Memory B cell (primary cell): Measurements from ENCODE around the gene CEP120.
"Not testable (repeated sequence)": the region's sequence is repeated elsewhere in the genome, so short reads cannot be mapped to it uniquely, and the experiment has no call there.

Experiments
- ATAC-seq: fragments of 150-1000 bp; cut with Tn5 transposase; 2 replicates; pipeline ENCODE4 v1.10.0; 2021; ENCODE audit warnings: low read depth, mild to moderate bottlenecking, moderate library complexity
- DNase-seq, 2 donors: peaks; one replicate each; pipeline ENCODE4 v3.0.0; 2022; ENCODE audit warnings: low spot score in 2 of 2
- H3K27ac Mint-ChIP-seq: one replicate; pipeline ENCODE4 v1.8.0; 2022; ENCODE audit warnings: mild to moderate bottlenecking, moderate library complexity, mixed read lengths
- H3K27me3 Mint-ChIP-seq: one replicate; pipeline ENCODE4 v1.8.0; 2022; ENCODE audit warnings: mixed read lengths
- H3K36me3 Mint-ChIP-seq: one replicate; pipeline ENCODE4 v1.8.0; 2022; ENCODE audit warnings: mild to moderate bottlenecking, mixed read lengths
- H3K4me1 Mint-ChIP-seq: one replicate; pipeline ENCODE4 v1.8.0; 2022; ENCODE audit warnings: mixed read lengths
- H3K4me3 Mint-ChIP-seq: one replicate; pipeline ENCODE4 v1.8.0; 2022; ENCODE audit warnings: mild to moderate bottlenecking, moderate library complexity, mixed read lengths
- H3K9me3 Mint-ChIP-seq: one replicate; pipeline ENCODE4 v1.8.0; 2022; ENCODE audit warnings: mixed read lengths

Gene CEP120

DNA sequence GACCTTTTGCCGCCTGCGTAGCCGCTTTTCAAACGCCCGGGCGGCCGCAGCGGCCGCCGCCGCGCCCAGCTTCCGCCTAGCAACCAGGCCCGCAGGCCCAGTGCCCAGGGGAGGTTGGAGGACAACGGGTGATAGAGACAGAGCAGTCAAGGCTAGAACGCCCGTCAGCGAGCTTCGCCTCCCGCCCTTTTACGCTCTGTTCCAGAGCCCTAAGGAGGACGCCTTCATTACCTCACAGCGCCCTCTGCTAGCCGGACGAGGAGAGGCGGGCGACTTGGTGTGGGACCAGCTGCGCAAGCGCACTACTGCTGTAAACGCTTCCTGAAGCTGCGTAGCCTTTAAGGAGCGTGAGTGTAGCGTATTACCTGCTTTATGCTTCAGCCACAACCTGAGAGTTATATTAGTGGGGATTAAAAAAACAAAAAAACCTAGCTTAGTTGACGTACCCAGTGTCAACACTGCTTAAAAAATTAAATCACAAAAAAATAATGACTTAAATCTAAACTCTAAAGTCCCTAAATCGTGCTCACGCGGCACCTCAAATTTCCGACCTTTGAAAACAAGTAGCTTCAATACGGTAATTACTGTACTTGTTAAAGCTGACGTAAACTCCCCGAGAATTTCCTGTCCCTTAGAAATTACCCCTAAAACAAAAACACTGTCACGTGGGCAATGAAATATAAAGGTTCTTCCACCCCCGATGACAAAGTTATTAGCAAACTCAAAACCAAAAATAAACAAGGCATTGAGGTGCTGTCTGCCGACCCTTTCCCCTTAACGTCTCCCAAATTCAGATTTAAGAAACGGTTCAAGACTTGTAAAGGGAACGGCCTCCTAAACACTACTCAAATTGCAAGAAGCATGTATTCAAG lies at the start of gene CEP120:
Gene CEP120, minus strand, starts transcription at position 126 of the 872 bp plus-strand sequence. CDS start 405 bp downstream, outside the sequence.
- Mint-ChIP-seq H3K27ac (no peak within 1 kb of the TSS), H3K9me3 (peaks cover 2% of the 10 kb centered on the region)

DNA sequence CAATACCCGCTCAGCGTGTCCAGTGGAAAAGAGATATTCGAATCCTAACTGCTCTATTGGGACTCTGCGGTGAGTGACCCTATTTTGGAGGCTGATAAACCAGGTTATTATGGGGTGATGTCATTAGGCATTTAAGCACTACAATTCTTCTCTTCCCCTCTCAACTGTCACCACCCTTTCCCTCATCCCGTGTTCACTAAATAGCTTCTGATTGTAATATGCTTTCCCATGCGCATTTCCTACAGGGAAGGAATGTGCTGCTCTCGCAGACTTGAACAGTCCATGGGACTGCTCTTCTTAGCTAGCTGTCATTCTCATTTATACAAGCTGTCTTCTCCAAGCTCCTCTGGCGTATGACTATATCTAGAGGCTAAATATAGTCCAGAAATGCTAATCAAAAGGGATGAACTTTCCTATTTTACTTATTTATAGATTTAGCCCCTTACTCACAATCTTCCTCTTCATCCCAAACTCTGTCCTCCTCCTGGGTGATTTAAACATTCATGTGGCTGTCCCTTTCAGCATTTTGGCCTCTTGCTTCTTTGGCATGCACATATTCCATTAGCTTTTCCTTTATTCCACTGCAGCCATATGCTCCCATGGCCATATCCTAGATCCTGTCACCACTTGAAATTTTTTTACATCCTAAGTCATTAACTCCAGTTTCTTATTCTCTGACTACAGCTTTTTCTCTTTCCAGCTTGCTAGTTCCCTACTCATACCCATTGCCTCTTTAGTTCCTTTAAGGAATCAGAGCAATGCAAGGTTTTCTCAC lies 49.1 kb upstream of the CEP120 start:
- Mint-ChIP-seq H3K36me3 (peaks cover 6% of the 10 kb centered on the region), H3K27me3 (peaks cover 7% of the 10 kb centered on the region), H3K4me1 (no peaks in the 10 kb centered on the region), H3K4me3 (no peak overlapping the region), H3K9me3 (peaks cover 9% of the 10 kb centered on the region), H3K27ac (no peak overlapping the region)
- no peak for DNase-seq
- ATAC-seq, result no peak

More for the DNA sequence above, at the start of gene CEP120:
- peak; percentile 88 for ATAC-seq
- no peaks in the 10 kb centered on the region for H3K27me3 Mint-ChIP-seq
- peaks cover 2% of the 10 kb centered on the region for H3K4me1 Mint-ChIP-seq
- peaks cover 3% of the 10 kb centered on the region for H3K36me3 Mint-ChIP-seq
- no peak within 1 kb of the TSS for H3K4me3 Mint-ChIP-seq
- peak; percentile 92 to 96 for DNase-seq

DNA sequence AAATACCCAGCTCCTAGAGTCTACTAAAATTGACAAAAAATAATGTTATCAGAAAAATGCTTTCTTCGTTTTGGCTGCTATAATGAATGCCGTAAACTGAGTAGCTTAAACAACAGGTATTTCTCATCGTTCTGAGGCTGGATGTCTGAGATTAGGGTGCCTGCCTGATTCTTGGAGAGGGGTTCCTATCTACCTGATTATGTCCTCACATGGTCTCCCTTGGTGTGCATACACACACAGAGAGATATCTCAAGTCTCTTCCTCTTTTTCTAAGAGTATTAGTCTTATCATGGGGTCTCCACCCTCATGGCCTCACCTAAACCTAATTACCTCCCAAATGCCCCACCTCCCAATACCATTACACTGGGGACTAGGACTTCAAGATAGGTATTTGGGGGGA lies 48.2 kb upstream of the CEP120 start:
- Mint-ChIP-seq H3K4me1 (no peaks in the 10 kb centered on the region), H3K27ac (no peak overlapping the region), H3K4me3 (no peak overlapping the region), H3K27me3 (peaks cover 10% of the 10 kb centered on the region), H3K36me3 (peaks cover 6% of the 10 kb centered on the region), H3K9me3 (peaks cover 13% of the 10 kb centered on the region)
- DNase-seq (no peak), ATAC-seq (no peak)

DNA sequence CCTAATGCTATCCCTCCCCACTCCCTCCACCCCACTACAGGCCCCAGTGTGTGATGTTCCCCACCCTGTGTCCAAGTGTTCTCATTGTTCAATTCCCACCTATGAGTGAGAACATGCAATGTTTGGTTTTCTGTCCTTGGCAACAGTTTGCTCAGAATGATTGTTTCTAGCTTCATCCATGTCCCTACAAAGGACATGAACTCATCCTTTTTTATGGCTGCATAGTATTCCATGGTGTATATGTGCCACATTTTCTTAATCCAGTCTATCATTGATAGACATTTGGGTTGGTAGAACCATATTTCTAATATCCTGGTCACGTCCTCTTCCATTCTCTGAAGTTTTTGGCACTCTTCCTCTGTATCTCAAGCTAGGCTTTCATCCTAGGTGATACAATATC lies 43.6 kb upstream of the CEP120 start:
- ATAC-seq, H3K4me3 Mint-ChIP-seq, H3K27ac Mint-ChIP-seq, H3K36me3 Mint-ChIP-seq, H3K27me3 Mint-ChIP-seq, H3K4me1 Mint-ChIP-seq, DNase-seq: not testable (repeated sequence)
- H3K9me3 Mint-ChIP-seq, result peaks cover 11% of the 10 kb centered on the region

DNA sequence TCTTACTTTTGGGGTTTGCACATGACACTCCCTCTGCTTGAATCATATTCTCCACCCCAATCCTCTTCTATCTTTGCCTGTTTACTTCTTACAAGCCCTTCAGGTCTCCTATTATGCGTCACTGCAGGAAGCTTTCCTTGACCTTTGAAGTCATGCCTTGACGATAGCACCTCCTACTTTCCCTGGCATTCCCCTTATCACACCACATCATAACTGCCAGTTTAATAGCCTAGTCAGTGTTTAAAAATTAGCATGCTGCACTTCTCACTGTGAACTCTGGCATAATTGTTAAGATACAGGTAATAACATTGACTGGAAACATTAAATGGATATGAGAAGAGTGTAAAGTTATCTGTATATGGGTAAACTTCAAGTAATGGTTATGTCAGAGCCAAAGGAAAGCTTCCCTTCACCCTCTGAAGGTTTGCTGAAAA lies 37.1 kb upstream of the CEP120 start:
- Mint-ChIP-seq H3K4me3 (no peak overlapping the region), H3K27me3 (no peaks in the 10 kb centered on the region), H3K27ac (peak overlapping the region; percentile 1), H3K36me3 (no peaks in the 10 kb centered on the region), H3K4me1 (peaks cover 9% of the 10 kb centered on the region), H3K9me3 (no peaks in the 10 kb centered on the region)
- no peak for DNase-seq
- peak; percentile 79 for ATAC-seq

DNA sequence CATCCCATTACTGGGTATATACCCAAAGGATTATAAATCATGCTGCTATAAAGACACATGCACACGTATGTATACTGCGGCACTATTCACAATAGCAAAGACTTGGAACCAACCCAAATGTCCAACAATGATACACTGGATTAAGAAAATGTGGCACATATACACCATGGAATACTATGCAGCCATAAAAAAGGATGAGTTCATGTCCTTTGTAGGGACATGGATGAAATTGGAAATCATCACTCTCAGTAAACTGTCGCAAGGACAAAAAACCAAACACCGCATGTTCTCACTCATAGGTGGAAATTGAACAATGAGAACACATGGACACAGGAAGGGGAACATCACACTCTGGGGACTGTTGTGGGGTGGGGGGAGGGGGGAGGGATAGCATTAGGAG lies 35.8 kb upstream of the CEP120 start:
- H3K27ac Mint-ChIP-seq, H3K27me3 Mint-ChIP-seq, DNase-seq, H3K9me3 Mint-ChIP-seq, H3K36me3 Mint-ChIP-seq, ATAC-seq, H3K4me3 Mint-ChIP-seq: not testable (repeated sequence)
- H3K4me1 Mint-ChIP-seq, result peaks cover 11% of the 10 kb centered on the region

DNA sequence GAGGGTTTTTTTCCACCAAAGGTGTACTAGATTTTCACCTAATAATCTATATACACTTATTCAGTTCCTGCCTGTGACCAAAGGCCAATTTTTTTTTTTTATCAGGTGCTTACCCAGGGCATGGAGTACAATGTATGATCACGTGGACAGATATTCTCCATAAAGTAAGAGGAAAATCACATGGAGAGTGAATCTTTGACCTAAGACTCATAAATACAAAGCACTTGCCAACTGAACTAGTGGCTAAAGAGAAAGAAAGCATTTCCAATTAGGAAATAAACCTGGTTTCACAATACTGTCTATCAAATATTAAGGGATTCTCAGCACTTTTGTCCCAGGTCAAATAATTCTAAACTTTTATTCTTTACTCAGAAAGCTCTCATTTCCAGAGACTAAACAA lies 33.0 kb upstream of the CEP120 start:
- no peaks in the 10 kb centered on the region for H3K27me3 Mint-ChIP-seq
- H3K36me3 Mint-ChIP-seq, result no peaks in the 10 kb centered on the region
- H3K27ac Mint-ChIP-seq, result no peak overlapping the region
- DNase-seq (no peak), ATAC-seq (no peak)
- H3K4me3 Mint-ChIP-seq, result no peak overlapping the region
- peaks cover 11% of the 10 kb centered on the region for H3K4me1 Mint-ChIP-seq
- H3K9me3 Mint-ChIP-seq, result no peaks in the 10 kb centered on the region

DNA sequence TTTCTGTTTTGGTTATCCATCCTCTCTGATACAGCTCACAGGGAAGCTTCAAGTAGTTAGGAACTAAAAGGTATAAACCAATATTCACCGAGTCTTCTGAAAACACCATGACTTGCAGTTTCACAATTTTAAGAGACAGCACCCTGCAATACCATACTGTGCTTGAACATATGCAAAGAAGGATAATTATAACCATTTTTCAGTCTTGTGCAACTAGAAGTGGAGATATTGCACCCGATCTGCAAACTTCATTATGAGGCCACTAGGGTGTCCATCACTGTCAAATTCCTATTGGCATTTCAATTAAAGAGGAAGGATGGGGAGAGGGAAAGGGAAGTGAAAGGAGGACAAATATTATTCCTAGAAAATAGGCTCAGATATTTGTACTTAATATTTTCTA lies 32.4 kb upstream of the CEP120 start:
- ATAC-seq, result peak; percentile 21
- no peak for DNase-seq
- no peak overlapping the region for H3K4me3 Mint-ChIP-seq
- no peak overlapping the region for H3K27ac Mint-ChIP-seq
- no peaks in the 10 kb centered on the region for H3K9me3 Mint-ChIP-seq
- no peaks in the 10 kb centered on the region for H3K27me3 Mint-ChIP-seq
- peaks cover 11% of the 10 kb centered on the region for H3K4me1 Mint-ChIP-seq
- H3K36me3 Mint-ChIP-seq, result no peaks in the 10 kb centered on the region

DNA sequence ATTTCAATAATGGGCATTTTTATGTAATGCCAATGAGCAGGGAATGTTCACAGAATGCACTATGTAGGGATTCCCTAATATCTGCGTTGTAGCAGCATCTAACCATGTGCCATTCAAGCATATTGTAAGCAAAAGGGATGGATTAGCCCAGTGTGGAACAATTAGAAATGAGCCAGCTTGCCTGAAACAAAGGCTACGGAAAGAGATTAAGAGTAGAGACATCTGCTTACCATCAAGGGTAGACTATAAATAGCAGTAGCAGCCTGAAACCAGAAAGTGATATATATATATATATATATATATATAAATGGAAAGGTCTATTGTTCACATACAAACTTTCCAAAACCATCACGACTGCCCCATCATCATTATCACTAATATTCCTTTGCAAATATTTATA lies 31.9 kb upstream of the CEP120 start:
- no peaks in the 10 kb centered on the region for H3K27me3 Mint-ChIP-seq
- H3K36me3 Mint-ChIP-seq, result no peaks in the 10 kb centered on the region
- peaks cover 8% of the 10 kb centered on the region for H3K4me1 Mint-ChIP-seq
- no peak for DNase-seq
- no peaks in the 10 kb centered on the region for H3K9me3 Mint-ChIP-seq
- no peak overlapping the region for H3K4me3 Mint-ChIP-seq
- ATAC-seq, result no peak
- H3K27ac Mint-ChIP-seq, result no peak overlapping the region

DNA sequence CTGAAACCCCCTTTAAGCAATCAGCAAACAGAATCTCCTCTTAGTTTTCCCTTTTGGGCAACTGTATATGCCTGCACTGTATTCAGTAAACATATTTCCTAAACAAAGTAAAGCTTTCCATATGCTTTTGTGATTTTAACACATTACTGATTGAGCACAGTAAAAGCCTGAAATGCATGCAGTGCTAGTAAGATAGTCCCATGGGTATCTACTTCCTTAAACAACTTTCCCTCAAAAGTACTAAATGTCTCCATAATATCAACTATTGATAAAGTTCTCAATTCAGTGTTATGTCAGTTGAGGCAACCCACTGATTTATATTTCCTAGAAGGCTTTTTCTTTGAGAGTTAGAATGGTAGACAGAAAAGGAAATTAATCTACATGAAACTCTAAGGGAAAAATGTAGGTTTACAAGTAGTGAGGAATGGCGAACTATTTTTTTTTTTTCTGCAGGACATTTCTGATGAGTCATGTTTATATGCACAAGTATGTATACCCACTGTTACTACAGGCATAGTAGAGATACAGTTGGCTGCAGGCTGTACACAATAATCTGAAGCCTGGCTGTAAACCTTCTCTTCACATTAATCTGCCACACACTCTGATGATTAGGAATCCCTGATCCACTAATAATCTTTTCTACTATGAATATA lies 31.2 kb upstream of the CEP120 start:
- no peaks in the 10 kb centered on the region for H3K36me3 Mint-ChIP-seq
- peaks cover 6% of the 10 kb centered on the region for H3K4me1 Mint-ChIP-seq
- no peak overlapping the region for H3K4me3 Mint-ChIP-seq
- H3K9me3 Mint-ChIP-seq, result no peaks in the 10 kb centered on the region
- ATAC-seq (no peak), DNase-seq (no peak)
- no peaks in the 10 kb centered on the region for H3K27me3 Mint-ChIP-seq
- no peak overlapping the region for H3K27ac Mint-ChIP-seq

DNA sequence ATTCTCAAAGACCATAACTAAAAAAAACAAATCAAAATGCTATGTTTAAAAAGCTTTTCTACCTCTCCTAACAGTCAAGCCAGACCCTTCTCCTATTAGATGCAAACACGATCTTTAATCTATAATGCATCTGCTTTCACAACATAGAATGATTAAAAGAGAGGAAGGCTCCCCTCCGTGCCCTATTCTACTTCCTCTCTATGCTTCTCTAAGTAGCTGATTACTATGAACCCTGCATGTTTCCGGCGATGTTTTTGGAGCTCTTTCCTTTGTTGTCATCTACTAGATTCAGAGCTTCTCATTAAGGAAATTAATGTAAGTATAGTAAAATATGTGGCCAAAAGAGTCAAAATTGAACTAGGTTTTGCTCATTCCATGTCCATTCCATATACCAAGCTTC lies 29.2 kb upstream of the CEP120 start:
- H3K4me3 Mint-ChIP-seq, result no peak overlapping the region
- H3K27ac Mint-ChIP-seq, result no peak overlapping the region
- no peaks in the 10 kb centered on the region for H3K36me3 Mint-ChIP-seq
- peaks cover 16% of the 10 kb centered on the region for H3K4me1 Mint-ChIP-seq
- no peaks in the 10 kb centered on the region for H3K27me3 Mint-ChIP-seq
- ATAC-seq (no peak), DNase-seq (no peak)
- H3K9me3 Mint-ChIP-seq, result no peaks in the 10 kb centered on the region

DNA sequence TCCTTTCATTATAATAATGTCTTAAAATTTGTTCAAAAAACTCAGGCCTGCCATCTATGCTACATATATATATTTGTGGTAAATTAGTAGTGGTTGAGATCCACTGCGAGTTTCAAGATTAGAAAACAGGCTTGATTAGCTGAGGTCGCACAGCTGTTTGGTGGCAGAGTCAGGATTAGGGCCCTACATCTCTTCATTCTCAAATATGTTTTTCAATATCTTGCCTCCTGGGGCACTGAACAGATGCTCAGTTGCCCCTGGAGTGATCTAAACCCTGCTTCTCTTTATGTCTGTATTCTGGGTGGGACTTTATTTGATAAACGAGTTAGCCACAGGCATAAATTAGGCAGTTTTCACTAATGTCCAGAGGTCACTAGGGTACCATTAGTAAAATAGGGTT lies 27.8 kb upstream of the CEP120 start:
- no peak overlapping the region for H3K27ac Mint-ChIP-seq
- H3K9me3 Mint-ChIP-seq, result no peaks in the 10 kb centered on the region
- H3K4me1 Mint-ChIP-seq, result peaks cover 16% of the 10 kb centered on the region
- H3K4me3 Mint-ChIP-seq, result no peak overlapping the region
- H3K27me3 Mint-ChIP-seq, result no peaks in the 10 kb centered on the region
- no peak for DNase-seq
- no peaks in the 10 kb centered on the region for H3K36me3 Mint-ChIP-seq
- ATAC-seq, result no peak

DNA sequence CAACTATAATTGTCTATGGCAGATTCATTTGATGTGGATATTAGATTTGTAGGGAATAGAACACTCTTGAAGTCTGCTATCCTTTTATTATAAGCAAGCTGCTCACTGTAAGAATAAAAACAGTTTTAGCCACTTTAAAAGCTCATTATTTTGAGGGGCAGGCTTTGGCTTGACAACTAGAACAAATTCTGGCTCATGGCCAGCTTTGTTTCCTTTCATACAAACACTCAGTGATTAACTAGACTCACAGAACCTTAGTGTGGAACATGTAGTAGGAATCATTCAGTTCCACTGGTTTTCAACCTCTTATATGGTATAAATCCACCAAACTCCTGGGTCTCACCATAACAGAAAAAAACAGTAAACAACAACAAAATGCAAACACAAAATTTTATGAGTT lies 27.4 kb upstream of the CEP120 start:
- no peak overlapping the region for H3K4me3 Mint-ChIP-seq
- H3K4me1 Mint-ChIP-seq, result peaks cover 15% of the 10 kb centered on the region
- H3K36me3 Mint-ChIP-seq, result no peaks in the 10 kb centered on the region
- no peaks in the 10 kb centered on the region for H3K9me3 Mint-ChIP-seq
- DNase-seq (no peak), ATAC-seq (no peak)
- no peak overlapping the region for H3K27ac Mint-ChIP-seq
- H3K27me3 Mint-ChIP-seq, result no peaks in the 10 kb centered on the region

DNA sequence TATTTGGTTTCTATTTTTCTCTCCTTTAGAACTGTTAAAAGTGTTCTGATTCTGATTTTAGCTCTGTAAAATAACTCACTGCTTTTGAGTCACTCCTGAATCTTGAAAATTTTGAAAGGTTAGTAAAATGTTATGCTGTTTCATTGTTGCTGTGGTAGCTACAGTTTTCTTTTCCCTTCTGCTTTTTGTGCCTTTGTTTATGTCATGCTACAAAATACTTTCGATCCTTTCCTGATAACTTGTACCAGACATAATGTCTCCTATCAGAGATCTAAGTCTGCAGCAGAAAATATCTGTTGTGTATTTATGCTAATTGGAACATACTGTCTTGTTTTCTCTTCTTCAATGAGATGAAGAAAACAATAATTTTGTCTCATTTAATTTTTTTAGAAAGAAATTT lies 26.9 kb upstream of the CEP120 start:
- DNase-seq, result no peak
- H3K27ac Mint-ChIP-seq, result no peak overlapping the region
- H3K4me1 Mint-ChIP-seq, result peaks cover 12% of the 10 kb centered on the region
- no peaks in the 10 kb centered on the region for H3K27me3 Mint-ChIP-seq
- no peaks in the 10 kb centered on the region for H3K36me3 Mint-ChIP-seq
- no peak for ATAC-seq
- H3K9me3 Mint-ChIP-seq, result no peaks in the 10 kb centered on the region
- no peak overlapping the region for H3K4me3 Mint-ChIP-seq
